HG03469 (cell line): Measurements from ENCODE around the gene H1-8.

Experiments
- ATAC-seq: cut with Tn5 transposase; IDR thresholded peaks from one replicate; pipeline ENCODE4 v1.9.1; 2021; ENCODE audit warnings: mild to moderate bottlenecking, moderate library complexity, moderate number of reproducible peaks; ENCODE audit not compliant: unreplicated experiment

The H1-8 gene

GRCh38 chr3:129571605-129572547 lies 28.9 kb downstream of the H1-8 start:
- no peak for ATAC-seq

DNA sequence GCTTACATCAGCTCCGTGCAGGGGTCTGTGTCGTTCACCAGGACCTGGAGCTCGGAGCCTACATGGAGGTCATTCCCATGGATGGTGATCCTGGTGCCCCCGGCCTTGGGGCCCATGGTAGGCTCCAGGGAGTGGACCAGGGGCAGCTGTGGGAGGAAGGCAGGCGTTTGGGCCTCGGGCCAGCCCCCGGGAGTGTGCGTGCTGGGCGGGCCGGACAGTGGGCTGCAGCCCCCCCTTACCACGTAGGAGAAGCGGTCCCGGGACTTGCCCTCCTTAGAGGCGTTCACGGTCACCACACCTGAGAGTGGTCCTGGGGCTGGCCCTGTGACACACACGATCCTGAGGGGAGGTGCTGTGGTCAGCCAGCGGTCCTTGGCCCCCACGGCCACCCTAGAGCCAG lies 29.6 kb downstream of the H1-8 start:
- ATAC-seq: no peak

DNA sequence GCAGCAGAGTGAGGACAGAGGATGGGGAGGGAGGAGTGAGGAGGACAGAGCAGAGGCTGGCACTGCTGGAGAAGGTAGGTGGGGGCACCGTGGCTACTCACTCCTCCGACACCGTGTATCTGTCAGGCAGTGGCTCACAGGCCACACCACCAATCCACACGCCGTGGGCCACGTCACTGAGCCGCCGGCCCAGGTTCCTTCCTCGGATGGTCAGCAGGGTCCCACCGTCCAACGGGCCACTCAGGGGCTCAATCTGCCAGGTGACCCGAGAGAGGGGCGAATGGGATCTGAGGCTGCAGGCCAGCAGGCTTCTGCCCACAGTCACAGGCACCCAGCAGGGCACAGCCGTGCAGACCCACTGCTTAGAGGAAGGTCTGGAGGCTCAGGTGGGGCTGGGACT lies 30.5 kb downstream of the H1-8 start:
- no peak for ATAC-seq

DNA sequence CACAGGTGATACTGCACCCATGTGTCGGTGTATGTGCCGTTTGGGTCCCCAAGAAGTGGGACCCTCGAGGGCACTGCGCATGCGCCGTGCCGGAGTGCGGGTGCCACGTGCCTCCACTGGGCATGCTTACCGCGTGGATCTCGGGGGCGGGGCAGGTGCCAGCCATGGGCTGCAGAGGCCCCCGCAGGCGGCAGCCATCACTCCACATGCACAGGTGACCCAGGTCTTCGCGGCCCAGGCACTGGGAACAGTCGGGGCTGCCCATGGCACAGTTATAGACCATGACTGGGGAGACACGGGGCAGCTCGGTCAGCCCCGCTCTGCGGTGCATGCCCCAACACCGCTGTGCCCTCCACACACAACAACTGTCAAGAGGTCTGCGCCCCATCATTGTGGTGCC lies 31.2 kb downstream of the H1-8 start:
- no peak for ATAC-seq

DNA sequence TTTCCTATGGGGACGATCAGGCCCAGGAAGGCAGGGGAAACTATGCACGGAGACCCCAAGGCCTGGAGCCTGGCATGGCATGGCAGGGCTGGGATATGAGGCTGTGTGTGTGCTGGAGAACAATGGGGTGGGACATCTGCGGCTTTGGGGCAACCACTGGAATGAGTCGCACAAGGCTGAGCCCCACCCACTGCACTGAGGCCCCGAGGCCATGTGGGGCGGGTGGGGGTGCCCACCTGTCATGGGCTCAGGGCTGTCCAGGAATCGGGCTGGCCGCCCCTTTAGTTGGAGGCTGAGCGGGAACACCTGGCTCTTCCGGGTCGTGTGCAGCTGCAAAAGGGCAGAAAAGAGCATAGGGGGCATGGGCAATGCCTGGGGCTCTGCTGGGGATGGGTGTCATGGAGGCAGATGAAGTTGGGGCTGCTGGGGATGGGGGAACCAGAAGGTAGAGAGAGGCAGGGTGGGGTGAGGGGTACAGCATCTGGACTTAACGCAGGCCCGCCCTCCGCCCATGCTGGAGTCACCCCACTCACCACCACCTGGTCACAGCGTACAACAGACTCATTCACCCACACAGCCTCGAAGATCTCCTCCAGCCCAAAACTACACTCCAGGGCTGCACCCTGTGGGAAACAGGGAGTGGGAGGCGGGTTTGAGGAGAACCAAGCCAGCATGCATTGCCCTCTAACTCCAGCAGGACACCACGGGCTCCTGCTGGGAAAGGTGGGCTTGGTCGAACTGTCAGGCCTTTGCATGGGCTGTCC lies 32.4 kb downstream of the H1-8 start:
- no peak for ATAC-seq

DNA sequence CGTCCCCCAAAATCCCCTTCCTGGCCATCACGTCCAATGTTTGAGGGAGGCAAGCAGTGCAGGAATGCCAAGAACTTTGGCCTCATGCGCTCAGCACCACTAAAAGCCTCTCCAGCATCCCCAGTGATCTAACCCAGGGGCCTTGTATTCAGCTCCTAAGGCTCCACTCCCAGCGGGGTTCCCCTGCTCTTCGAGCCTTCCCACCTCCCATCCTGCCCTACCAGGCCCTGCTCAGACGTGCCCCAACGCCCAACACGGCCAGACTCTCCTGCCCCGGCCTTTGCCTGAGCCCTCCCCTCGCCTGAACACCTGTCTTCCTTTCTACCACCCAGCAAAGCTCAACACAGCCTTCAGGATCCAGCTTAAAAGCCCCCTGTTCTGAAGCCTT lies 33.0 kb downstream of the H1-8 start:
- no peak for ATAC-seq

GRCh38 chr3:129576514-129577352 lies 33.8 kb downstream of the H1-8 start:
- no peak for ATAC-seq

- no peak for ATAC-seq
Measured at GRCh38 chr3:129577366-129577765, 34.4 kb downstream of the H1-8 start.

GRCh38 chr3:129577925-129578786 lies 35.2 kb downstream of the H1-8 start:
- ATAC-seq: no peak

- ATAC-seq: no peak
Measured at GRCh38 chr3:129579991-129580390, 37.0 kb downstream of the H1-8 start.

- no peak for ATAC-seq
Measured at GRCh38 chr3:129581623-129582022, 38.6 kb downstream of the H1-8 start.

- no peak for ATAC-seq
Measured at GRCh38 chr3:129582799-129583198, 39.8 kb downstream of the H1-8 start.

- no peak for ATAC-seq
Measured at GRCh38 chr3:129583289-129583688, 40.3 kb downstream of the H1-8 start.

DNA sequence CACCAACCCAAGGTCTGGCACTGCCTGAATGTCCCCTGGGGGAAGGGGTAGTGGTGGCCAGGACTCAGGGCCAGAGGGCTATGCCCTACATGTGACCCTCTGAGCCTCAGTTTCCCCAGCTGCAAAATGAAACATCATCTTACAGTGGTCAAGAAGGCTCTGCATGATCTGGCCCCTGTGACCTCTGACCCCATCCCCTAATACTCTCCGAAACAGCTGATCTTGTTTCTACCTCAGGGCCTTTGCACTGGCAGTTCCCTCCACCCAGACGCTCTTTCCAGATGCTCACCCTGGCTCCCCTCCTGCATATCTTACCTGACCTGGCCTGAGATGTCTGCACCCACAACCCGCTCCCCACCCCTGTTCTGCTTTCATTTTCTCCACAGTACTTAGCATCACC lies 41.7 kb downstream of the H1-8 start:
- ATAC-seq: no peak

DNA sequence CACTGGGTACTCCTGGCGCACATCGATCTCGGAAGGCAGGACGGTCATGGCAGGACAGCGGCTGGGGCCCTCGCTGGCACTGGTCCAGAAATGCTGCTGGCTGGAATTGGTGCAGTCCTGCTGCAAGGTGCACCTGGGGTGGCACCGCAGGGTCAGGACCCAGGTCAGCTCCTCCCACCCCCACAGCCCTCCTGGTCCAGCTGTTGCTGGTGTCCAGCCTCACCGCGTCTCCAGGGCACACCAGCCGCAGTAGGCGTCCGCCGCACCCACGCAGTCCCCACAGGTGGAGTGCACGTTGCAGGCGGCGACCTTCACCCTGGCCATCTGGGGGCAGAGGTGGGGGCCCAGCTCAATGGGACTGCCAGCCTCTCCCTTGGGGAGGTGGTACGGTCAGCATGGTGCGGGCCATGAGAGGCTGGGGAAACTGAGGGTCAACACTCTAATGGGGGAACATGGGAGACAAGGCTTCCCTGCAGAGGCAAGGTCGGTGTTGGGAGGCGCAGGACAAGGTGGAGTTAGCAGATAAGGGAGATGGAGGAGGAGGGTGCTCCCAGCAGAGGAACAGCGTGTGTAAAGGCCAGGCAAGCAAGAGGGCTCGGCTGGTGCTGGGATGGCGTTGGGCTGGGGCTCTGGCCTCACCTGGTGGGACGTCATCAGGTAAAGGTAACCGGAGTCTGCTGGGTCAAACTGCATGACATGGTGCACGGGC lies 43.1 kb downstream of the H1-8 start:
- no peak for ATAC-seq

DNA sequence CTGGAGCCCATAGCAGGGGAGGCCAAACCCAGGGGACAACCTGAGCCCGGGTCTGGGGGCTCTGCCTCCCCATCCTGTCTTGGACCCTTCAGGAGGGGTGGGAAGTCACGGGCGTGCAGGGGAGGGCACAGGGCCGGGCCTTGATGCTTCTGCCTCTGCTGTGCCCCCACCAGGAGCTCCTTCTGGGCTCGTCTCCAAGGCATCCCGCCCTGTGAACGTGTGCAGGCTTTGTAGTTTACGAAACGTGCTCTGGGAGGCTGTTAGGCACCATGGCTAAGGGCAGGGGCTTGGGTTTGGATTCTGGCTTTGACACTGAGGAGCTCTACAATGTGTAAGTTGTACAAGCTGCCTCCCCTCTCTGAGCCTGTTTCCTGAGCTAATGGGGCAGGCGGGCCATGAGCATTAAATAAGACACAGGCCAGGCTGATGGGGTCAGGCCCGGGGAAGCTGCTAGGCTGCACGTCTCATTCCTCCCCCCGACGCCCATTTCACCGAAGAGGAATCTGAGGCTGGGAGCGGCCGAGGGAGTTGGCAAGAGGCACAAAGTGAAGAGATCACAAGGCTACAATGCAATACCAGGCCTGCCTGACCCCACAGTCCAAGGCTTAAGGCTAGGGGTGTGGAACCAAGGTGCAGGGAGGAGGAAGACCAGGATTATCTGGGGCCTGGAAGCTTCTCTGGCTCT lies 43.9 kb downstream of the H1-8 start:
- no peak for ATAC-seq

- no peak for ATAC-seq
Measured at GRCh38 chr3:129587566-129588210, 44.7 kb downstream of the H1-8 start.

GRCh38 chr3:129590215-129590614 lies 47.2 kb downstream of the H1-8 start:
- no peak for ATAC-seq

DNA sequence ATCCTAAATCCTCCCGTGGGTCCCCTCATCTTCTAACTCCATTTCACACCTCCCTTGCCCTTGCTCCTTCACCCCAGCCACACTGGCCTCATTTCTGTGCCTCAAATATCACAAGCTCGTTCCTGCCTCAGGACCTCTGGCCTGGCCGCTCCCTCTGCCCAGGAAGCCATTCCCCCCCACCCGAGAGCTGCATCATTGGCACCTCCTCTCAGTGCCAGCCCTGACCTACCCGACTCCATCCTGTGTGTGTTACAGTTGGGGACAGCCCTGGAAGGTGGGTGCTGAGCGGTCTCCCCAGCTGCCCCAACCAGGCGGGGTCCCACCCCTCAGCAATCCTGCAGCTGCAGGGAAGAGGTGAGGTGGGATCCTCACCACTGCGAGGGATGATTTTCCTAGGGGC lies 49.0 kb downstream of the H1-8 start:
- ATAC-seq: no peak
